GM13977 (cell line): ENCODE data around the gene TSKU.

Experiments used
- DNase-seq: peaks from one replicate; pipeline ENCODE4 v3.0.0; 2012; ENCODE audit warnings: low spot score
- CTCF ChIP-seq: IDR thresholded peaks from 2 replicates; pipeline ENCODE4 v1.5.1; 2012; ENCODE audit warnings: mild to moderate bottlenecking, control low read depth; ENCODE audit not compliant: insufficient read depth; ENCODE audit errors: extremely low read depth, missing control alignments
- in situ Hi-C: fragments of 300-500 bp; cut with MboI; formaldehyde crosslinking; loops from one replicate; pipeline ENCODE4 v1.12.0; 2022; ENCODE audit warnings: low sequenced_read_pairs, low pct_unique_long_range_greater_than_20kb, mixed read lengths, inconsistent platforms; ENCODE audit not compliant: unreplicated experiment

The TSKU gene

GRCh38 chr11:76752321-76753143, 30.6 kb upstream of the TSKU start:
- TF ChIP-seq CTCF, result no peak
- in situ Hi-C loops, result no loop called here
- DNase-seq, result no peak

DNA sequence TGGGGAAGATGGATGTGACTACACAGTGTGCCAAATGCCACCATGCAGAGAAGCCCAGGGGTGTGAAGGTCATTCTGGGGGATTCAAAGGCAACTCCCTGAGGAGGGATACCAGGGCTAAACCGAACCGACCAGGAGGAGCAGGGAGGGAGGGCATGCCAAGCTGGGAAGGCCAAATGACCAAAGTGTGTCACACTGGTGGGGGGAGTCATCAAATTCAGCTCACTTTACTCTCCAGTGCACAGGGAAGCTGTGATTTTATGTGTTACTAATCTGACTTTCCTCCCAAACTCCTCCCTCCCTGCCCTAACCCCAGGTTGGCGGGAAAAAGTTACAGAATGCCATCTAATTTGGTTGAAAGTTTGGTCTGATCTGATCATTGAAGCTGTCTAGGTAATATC, 29.7 kb upstream of the TSKU start:
- no peak for DNase-seq
- TF ChIP-seq CTCF, result no peak
- in situ Hi-C loops, result no loop called here

DNA sequence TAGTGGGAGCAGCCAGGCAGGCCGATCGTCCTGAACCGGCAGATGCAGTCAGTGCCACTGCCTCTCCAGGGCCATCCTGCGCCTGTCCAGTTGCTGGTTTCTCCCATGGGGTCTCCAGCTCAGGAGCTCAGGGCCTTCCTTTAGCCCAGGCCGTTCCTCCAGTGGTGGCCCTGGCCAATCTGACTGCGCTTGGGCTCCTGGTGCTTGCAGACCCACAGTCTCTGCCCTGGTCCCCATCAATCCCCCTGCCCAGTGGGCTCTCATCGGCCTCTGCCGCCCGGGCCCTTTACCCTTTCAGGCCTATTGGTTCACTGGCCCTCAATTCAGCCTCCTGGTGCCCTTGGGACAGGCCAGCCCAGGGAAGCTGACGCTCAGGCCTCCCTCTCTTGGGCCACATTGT, 29.2 kb upstream of the TSKU start:
- DNase-seq, result no peak
- TF ChIP-seq CTCF, result no peak
- in situ Hi-C loops, result no loop called here

DNA sequence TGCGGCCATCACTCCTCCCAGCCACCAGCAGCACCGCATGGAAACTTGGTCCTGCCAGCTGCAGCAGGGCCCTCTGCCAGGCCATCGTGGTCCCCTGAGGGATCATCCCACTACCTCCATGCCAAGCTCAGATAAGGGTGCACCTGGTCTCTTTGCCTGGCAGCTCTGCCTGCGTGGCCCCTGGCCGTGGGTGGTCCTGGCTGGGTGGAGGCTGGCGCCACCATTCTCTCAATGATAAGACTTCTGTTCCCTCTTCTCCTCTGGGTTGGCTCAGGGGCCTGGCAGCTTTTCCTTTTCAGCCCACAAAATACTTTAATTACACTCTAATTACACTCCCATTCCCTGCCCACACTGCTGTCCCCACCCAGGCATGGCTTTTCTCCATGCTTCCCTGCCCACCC, 26.8 kb upstream of the TSKU start:
- in situ Hi-C loops, result no loop called here
- no peak for TF ChIP-seq CTCF
- DNase-seq, result no peak

DNA sequence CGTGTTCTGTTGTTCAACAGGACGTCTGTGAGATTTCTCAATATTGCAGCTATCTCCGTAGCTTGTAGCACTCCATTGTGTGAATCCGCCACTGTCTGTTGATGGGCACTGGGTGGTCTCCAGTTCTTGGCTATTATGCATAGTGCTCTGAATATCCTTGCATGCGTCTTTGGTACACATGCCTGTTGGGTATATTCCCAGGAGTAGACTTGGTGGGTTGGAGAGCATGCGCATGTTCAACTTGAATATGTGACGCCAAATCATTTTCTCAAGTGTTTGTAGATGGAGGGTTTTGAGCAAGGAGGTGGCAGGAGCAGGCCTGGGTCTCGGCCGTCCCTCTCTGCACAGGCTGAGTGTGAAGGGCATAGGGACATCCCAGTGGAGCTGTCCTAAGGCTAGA, 24.8 kb upstream of the TSKU start:
- in situ Hi-C loops, result no loop called here
- no peak for DNase-seq
- TF ChIP-seq CTCF, result no peak

DNA sequence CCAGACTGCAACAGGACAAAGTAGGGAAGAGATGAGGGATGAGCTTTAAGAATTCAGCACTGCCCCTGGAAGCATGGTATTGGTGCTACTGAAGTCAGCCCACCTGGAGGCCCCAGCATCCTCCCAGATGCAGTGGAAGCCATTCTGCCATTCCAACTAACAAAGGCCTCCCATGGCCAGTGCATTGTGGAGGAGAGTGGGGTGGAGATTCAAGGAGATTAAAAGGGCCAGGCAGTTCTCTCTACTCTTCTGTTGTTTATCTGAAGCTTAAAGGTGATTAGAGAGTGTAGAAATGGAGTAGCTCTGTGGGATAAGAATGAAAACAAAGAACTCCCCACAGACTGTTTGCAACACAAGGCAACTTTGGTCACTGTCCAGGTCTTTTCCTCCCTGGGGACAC, 24.1 kb upstream of the TSKU start:
- TF ChIP-seq CTCF, result no peak
- no peak for DNase-seq
- in situ Hi-C loops, result no loop called here
